HFFc6 (cell line): Measurements from ENCODE around the gene SF3B3. TPM values are rescaled to one million over a fixed set of nuclear protein-coding genes. Genes with fewer than 3 reads are reported as not detected.

Source experiments
- DNase-seq: peaks from one replicate; pipeline ENCODE4 v3.0.0-alpha.2; 2018
- H3K27ac Mint-ChIP-seq: 2 replicates; pipeline ENCODE4 v1.8.0; 2020; ENCODE audit warnings: mild to moderate bottlenecking, mixed read lengths
- H3K27me3 Mint-ChIP-seq: 2 replicates; pipeline ENCODE4 v1.8.0; 2021; ENCODE audit warnings: mild to moderate bottlenecking, moderate library complexity, mixed read lengths; ENCODE audit not compliant: insufficient read depth
- H3K36me3 Mint-ChIP-seq: 2 replicates; pipeline ENCODE4 v1.8.0; 2021; ENCODE audit warnings: low read depth, mixed read lengths
- H3K4me1 Mint-ChIP-seq: 2 replicates; pipeline ENCODE4 v1.8.0; 2020; ENCODE audit warnings: low read depth, mixed read lengths
- H3K4me3 Mint-ChIP-seq: 2 replicates; pipeline ENCODE4 v1.8.0; 2020; ENCODE audit warnings: mild to moderate bottlenecking, moderate library complexity, mixed read lengths
- H3K9me3 Mint-ChIP-seq: 2 replicates; pipeline ENCODE4 v1.8.0; 2020; ENCODE audit warnings: mild to moderate bottlenecking, mixed read lengths
- CTCF ChIP-seq: fragments of 200-600 bp; sonication (generic); IDR thresholded peaks from 2 replicates; pipeline ENCODE4 v1.5.0; 2021; ENCODE audit warnings: antibody characterized with exemption, mild to moderate bottlenecking
- total RNA-seq, 6 experiments: library from RNA; stranded (reverse); fragmentation: NEBNext Ultra II Directional; extraction: Animal tissue kit (Norgen Biotek cat#: 25700); gene quantifications; 2 replicates in 1 of 6; 3 replicates in 5 of 6; pipeline ENCODE4 v1.2.3, GENCODE V29; 2021

SF3B3 gene
- total RNA-seq, 6 experiments from 2014 or later: 289 to 358 (median 312) TPM

- no peak for DNase-seq
- 0 out of 2 replicates have a peak overlapping the region, but pooled peaks have one; percentile 33 for H3K27ac Mint-ChIP-seq
- no peak for TF ChIP-seq CTCF
- H3K4me3 Mint-ChIP-seq: no peak overlapping the region
- H3K36me3 Mint-ChIP-seq: peaks cover 6% of the 10 kb centered on the region
- H3K4me1 Mint-ChIP-seq: peaks cover 32% of the 10 kb centered on the region
- H3K9me3 Mint-ChIP-seq: no peaks in the 10 kb centered on the region
- H3K27me3 Mint-ChIP-seq: peaks cover 2% of the 10 kb centered on the region; the same call in 1 of the 2 replicates
Measured at GRCh38 chr16:70478169-70478568, 45.4 kb upstream of the SF3B3 start.

- no peak for DNase-seq
- Mint-ChIP-seq H3K9me3 (no peaks in the 10 kb centered on the region), H3K4me1 (peaks cover 32% of the 10 kb centered on the region), H3K4me3 (no peak overlapping the region), H3K27ac (no peak overlapping the region; the same call in 1 of the 2 replicates), H3K36me3 (peaks cover 12% of the 10 kb centered on the region), H3K27me3 (no peaks in the 10 kb centered on the region; the same call in 1 of the 2 replicates)
- TF ChIP-seq CTCF: no peak
Measured at GRCh38 chr16:70478912-70479341, 44.7 kb upstream of the SF3B3 start.

GRCh38 chr16:70480127-70481105 lies 43.2 kb upstream of the SF3B3 start:
- Mint-ChIP-seq H3K9me3 (no peaks in the 10 kb centered on the region), H3K27ac (no peak overlapping the region), H3K4me3 (no peak overlapping the region), H3K36me3 (peaks cover 12% of the 10 kb centered on the region), H3K4me1 (peaks cover 32% of the 10 kb centered on the region), H3K27me3 (no peaks in the 10 kb centered on the region; the same call in 1 of the 2 replicates)
- DNase-seq: no peak
- no peak for TF ChIP-seq CTCF

GRCh38 chr16:70481929-70482536 lies 41.6 kb upstream of the SF3B3 start:
- peaks cover 18% of the 10 kb centered on the region for H3K36me3 Mint-ChIP-seq
- peaks cover 21% of the 10 kb centered on the region for H3K4me1 Mint-ChIP-seq
- peak overlapping the region; percentile 77 for H3K27ac Mint-ChIP-seq
- peak overlapping the region; percentile 9; the same call in 1 of the 2 replicates for H3K4me3 Mint-ChIP-seq
- H3K27me3 Mint-ChIP-seq: no peaks in the 10 kb centered on the region; the same call in 1 of the 2 replicates
- DNase-seq: peak; percentile 84
- no peaks in the 10 kb centered on the region for H3K9me3 Mint-ChIP-seq
- no peak for TF ChIP-seq CTCF

- Mint-ChIP-seq H3K27me3 (no peaks in the 10 kb centered on the region; the same call in 1 of the 2 replicates), H3K27ac (peak overlapping the region; percentile 77), H3K9me3 (no peaks in the 10 kb centered on the region), H3K4me1 (peaks cover 15% of the 10 kb centered on the region), H3K36me3 (peaks cover 18% of the 10 kb centered on the region), H3K4me3 (no peak overlapping the region)
- TF ChIP-seq CTCF: no peak
- no peak for DNase-seq
Measured at GRCh38 chr16:70482624-70483023, 41.0 kb upstream of the SF3B3 start.
